ENCODE data around the gene FOXP1.
A peak's percentile ranks its signal among the peaks of the same experiment; 100 is the strongest.

FOXP1 gene

GRCh38 chr3:71484452-71484851 is 99.1 kb downstream of the FOXP1 start:
- ATAC-seq: no peak
- DNase-seq: no peak

- ATAC-seq: no peak
- no peak for DNase-seq
Measured at GRCh38 chr3:71484047-71484446, 99.5 kb downstream of the FOXP1 start.

GRCh38 chr3:71482771-71483170 is 100.8 kb downstream of the FOXP1 start:
- ATAC-seq (no peak), DNase-seq (no peak)

DNA sequence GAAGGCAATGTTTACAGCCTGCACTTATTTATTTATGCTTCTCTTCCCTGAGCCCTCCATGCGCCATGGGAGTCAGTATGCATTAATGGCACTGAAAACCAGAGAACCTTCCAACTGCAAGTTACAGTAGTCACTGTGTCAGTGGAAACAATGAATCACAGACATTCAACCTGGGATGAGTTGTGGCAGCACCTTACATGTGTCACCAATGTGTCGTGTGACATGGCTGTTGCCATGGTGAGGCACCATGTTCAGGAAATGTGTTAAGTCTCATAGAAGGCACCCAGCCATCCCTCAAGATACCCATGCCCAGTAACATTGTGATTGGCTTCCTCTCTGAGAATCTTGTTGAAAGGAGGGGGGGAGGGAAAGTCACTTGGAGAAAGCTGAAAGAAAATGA is 105.0 kb downstream of the FOXP1 start:
- peak; percentile 98 for ATAC-seq
- DNase-seq: peak; percentile 70

- ATAC-seq (no peak), DNase-seq (no peak)
Measured at GRCh38 chr3:71476950-71477349, 106.6 kb downstream of the FOXP1 start.

- DNase-seq (no peak), ATAC-seq (no peak)
Measured at GRCh38 chr3:71469138-71469435, 114.4 kb downstream of the FOXP1 start.

GRCh38 chr3:71468311-71469137 is 115.0 kb downstream of the FOXP1 start:
- ATAC-seq: no peak
- no peak for DNase-seq

DNA sequence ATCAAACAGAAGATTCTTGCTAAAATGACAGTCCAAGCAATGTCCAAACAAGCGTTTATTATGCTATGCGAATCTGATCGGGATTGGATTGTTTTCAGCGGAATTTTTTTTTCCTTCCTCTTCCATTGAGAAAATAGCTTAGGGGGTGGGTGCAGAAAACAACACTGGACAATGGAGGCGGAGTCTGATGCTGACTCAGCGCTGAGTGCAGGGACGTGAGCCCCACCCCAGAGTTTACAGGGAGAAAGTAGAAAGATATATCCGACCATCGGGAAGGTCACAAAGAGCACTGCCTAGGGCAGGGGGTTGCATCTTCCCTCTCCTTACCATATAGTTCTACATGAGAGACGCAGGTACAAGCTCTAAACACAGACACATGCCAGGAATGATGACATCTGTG is 117.0 kb downstream of the FOXP1 start:
- DNase-seq: no peak
- ATAC-seq: no peak

DNA sequence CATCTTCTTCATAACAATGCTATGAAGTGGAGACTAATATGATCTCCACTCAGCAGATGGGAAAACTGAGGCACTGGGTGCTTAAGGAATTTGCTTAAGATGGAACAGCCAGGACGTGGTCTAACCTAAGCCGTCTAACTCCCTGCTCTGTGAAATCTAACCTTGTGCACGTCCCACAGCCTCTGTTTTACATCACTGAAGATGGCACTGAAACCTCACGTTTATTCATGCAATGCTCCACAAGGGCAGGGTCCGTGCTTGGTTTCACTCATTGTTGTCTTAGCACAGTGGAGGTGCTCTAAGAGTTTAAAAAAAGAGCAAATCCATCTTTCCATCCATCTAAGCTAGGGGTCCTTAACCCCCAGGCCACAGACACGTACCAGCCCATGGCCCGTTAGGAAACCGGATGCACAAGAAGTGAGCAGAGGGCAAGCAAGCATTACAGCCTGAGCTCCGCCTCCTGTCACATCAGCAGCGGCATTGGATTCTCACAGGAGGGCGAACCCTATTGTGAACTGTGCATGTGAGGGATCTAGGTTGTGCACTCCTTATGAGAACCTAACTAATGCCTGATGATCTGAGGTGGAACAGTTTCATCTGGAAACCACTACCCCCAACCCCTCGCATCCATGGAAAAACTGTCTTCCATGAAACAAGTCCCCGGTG is 118.0 kb downstream of the FOXP1 start:
- no peak for ATAC-seq
- DNase-seq: no peak

- no peak for ATAC-seq
- DNase-seq: no peak
Measured at GRCh38 chr3:71464613-71465012, 118.9 kb downstream of the FOXP1 start.

- no peak for ATAC-seq
Measured at GRCh38 chr3:71463617-71464016, 119.9 kb downstream of the FOXP1 start.

GRCh38 chr3:71462586-71462985 is 120.9 kb downstream of the FOXP1 start:
- no peak for DNase-seq
- ATAC-seq: no peak

More at GRCh38 chr3:71463617-71464016, 119.9 kb downstream of the FOXP1 start:
- DNase-seq: no peak

DNA sequence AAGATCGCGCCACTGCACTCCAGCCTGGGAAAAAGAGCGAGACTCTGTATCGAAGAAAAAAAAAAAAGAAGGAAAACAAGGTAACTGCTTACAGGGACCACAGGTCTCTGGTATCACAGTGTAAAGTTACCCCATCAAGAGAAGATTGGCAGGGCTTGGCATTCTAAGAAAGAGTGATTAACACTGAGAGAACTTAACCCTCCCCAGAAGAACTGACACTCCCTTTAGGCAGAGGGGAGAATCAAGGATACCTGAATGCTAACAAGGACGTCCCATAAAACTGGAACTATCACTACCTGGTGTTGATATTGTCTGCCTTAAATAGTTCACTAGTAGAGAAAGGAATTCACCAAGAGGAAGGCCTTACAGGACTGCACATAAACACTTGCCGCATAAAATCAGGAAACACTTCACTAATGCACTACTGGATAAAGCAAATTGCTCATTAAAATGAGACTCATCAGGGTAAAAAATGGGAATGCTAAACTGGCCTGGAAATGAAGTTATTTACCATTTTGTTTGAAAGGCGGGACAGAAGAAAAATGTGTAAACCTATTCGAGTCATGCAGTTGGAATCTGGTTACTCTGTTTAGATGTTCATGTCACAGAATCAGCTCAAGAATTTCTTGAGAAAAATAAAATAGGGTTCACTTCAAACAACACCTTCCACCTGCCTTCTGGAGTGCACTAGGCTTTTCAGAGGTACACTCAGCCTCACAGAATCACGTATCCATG is 121.6 kb downstream of the FOXP1 start:
- no peak for ATAC-seq

DNA sequence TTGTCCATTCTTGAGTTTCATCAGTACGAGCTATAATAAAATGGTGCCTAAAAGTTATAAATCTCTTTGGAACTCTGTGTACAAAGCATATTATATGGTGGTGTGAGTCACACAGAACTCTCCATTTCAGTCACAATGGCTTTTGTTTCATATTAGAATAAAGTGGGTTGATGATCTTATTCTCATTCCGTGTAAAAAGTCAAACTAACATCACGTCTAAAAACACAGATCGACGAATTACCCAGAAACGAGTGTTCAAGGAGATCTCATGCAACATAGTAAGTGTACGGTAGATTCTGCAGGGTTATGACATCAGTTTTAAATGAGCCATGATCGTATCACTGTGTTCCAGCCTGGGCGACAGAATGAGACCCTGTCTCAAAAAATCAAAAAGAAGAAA is 122.4 kb downstream of the FOXP1 start:
- DNase-seq (no peak), ATAC-seq (peak; percentile 76)

More for the DNA sequence above, 121.6 kb downstream of the FOXP1 start:
- DNase-seq: no peak

GRCh38 chr3:71458895-71459294 is 124.6 kb downstream of the FOXP1 start:
- no peak for DNase-seq
- no peak for ATAC-seq

GRCh38 chr3:71456826-71457225 is 126.7 kb downstream of the FOXP1 start:
- DNase-seq (no peak), ATAC-seq (peak; percentile 58)

- ATAC-seq: no peak
- no peak for DNase-seq
Measured at GRCh38 chr3:71456156-71456555, 127.4 kb downstream of the FOXP1 start.

GRCh38 chr3:71454512-71455403 is 128.8 kb downstream of the FOXP1 start:
- peak; percentile 36 for ATAC-seq
- DNase-seq: no peak

- DNase-seq (no peak), ATAC-seq (no peak)
Measured at GRCh38 chr3:71453822-71454511, 129.6 kb downstream of the FOXP1 start.

- DNase-seq: no peak
- ATAC-seq: no peak
Measured at GRCh38 chr3:71453319-71453718, 130.2 kb downstream of the FOXP1 start.

- ATAC-seq (no peak), DNase-seq (no peak)
Measured at GRCh38 chr3:71451812-71452211, 131.7 kb downstream of the FOXP1 start.

DNA sequence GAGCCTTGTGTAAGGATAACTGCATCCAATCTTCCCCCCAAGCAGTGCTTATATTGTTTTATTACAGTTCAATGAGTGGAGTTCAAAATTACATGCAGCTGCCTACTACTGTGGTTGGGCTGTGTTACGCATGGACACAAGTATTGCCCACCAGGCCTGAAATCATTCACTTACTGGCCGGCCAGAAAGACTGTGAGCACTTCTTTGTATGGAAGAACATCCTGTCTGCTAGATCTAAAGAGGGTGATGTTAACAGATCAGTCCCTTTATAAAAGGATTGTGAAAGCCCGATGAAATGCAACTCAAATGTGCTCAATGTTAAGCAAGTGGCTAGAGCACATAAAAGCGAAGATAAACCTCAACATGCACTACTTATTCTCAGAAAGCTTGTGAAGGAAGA is 132.5 kb downstream of the FOXP1 start:
- DNase-seq: no peak
- ATAC-seq: no peak
